Colonic mucosa (tissue), 4 donors: ENCODE measurements around the gene LCN15. TPM values are rescaled to one million over a fixed set of nuclear protein-coding genes. Genes with fewer than 3 reads are reported as not detected.

Source experiments
- DNase-seq: peaks from one replicate; pipeline ENCODE4 v3.0.0-alpha.2; 2020
- H3K27ac ChIP-seq: fragments of 200-600 bp; one replicate; pipeline ENCODE4 v1.8.0; 2021
- H3K27me3 ChIP-seq: fragments of 200-600 bp; one replicate; pipeline ENCODE4 v1.8.0; 2021
- H3K36me3 ChIP-seq: fragments of 200-600 bp; one replicate; pipeline ENCODE4 v1.8.0; 2021
- H3K4me1 ChIP-seq: fragments of 200-600 bp; one replicate; pipeline ENCODE4 v1.8.0; 2021; ENCODE audit warnings: mild to moderate bottlenecking
- H3K4me3 ChIP-seq: fragments of 200-600 bp; one replicate; pipeline ENCODE4 v1.8.0; 2021
- H3K9ac ChIP-seq, 2 donors: one replicate each; pipeline ENCODE4 v1.7.0; 2013; ENCODE audit warnings: control low read depth in 2 of 2, low read depth in 2 of 2, low read length in 2 of 2
- H3K9me3 ChIP-seq: fragments of 200-600 bp; one replicate; pipeline ENCODE4 v1.8.0; 2021
- intact Hi-C: fragments of 100-400 bp; cut with DNase I; formaldehyde crosslinking; loops from one replicate; pipeline ENCODE4 v1.14.1; 2022
- total RNA-seq, 2 donors: library from RNA; stranded (reverse); fragmentation: NEBNext Ultra II Directional in 1 of 2; extraction: Animal tissue kit (Norgen Biotek cat#: 25700) in 1 of 2; gene quantifications; one replicate each; pipeline ENCODE4 v1.2.1, GENCODE V29; 2021
- TF ChIP-seq, protein P1 (sequence below): fragments of 200-600 bp; IDR thresholded peaks from one replicate; pipeline ENCODE4 v1.8.0; 2022; ENCODE audit warnings: antibody characterized with exemption, mild to moderate bottlenecking
- donor health status: healthy.
- donor health status: DM: no; HTN: no; CAD: no.
- donor health status: DM: no; HTN: no; CAD: no.

The LCN15 gene
- total RNA-seq, 2 donors from 2014 or later = 3.4 TPM; not detected in 1

DNA sequence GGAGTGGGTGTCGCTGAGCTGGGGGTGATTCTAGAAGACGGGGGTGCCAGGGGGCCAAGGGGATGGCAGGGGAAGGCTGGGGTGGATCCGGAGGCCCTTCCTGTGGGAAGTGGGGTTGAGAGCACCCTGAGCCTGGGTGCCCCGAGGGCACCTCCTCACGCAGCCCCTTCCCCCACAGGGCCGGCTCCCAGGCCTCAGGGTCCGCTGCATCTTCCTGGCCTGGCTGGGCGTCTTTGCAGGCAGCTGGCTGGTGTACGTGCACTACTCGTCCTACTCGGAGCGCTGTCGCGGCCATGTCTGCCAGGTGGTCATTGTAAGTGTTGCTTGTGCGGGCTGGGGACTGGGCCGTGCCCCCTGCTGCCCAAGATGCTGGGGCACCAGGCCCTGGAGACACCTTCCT is 46.9 kb downstream of the LCN15 start:
- Histone ChIP-seq H3K27me3 (peaks cover 13% of the 10 kb centered on the region), H3K4me1 (no peaks in the 10 kb centered on the region), H3K27ac (no peak overlapping the region), H3K4me3 (no peak overlapping the region), H3K36me3 (no peaks in the 10 kb centered on the region), H3K9me3 (no peaks in the 10 kb centered on the region), H3K9ac (no peak overlapping the region)
- no peak for DNase-seq
- TF ChIP-seq, protein P1, sequence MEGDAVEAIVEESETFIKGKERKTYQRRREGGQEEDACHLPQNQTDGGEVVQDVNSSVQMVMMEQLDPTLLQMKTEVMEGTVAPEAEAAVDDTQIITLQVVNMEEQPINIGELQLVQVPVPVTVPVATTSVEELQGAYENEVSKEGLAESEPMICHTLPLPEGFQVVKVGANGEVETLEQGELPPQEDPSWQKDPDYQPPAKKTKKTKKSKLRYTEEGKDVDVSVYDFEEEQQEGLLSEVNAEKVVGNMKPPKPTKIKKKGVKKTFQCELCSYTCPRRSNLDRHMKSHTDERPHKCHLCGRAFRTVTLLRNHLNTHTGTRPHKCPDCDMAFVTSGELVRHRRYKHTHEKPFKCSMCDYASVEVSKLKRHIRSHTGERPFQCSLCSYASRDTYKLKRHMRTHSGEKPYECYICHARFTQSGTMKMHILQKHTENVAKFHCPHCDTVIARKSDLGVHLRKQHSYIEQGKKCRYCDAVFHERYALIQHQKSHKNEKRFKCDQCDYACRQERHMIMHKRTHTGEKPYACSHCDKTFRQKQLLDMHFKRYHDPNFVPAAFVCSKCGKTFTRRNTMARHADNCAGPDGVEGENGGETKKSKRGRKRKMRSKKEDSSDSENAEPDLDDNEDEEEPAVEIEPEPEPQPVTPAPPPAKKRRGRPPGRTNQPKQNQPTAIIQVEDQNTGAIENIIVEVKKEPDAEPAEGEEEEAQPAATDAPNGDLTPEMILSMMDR = no peak
- intact Hi-C loops = no loop called here

DNA sequence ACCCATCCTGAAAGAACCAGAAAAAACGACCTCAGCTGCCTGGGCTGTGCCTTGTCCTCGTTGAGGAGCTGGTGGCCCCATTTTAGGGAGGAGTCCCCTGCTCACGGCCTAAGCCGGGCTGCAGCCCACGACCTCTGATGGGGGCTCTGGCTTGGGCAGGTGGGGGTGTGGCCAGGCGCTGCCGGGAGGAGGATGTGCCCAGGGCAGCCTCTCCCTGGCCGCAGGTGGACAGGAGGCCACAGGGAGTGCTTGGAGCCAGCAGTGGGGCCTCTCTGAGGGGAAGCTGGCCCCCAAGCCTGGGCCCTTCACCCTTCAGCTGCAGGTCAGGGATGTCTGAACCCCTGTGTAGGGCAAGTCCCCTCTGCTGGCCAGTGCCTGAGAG is 49.4 kb downstream of the LCN15 start:
- intact Hi-C loops = no loop called here
- Histone ChIP-seq H3K9me3 (no peaks in the 10 kb centered on the region), H3K4me1 (peaks cover 3% of the 10 kb centered on the region), H3K9ac (no peak overlapping the region), H3K36me3 (no peaks in the 10 kb centered on the region), H3K27ac (no peak overlapping the region), H3K27me3 (peaks cover 26% of the 10 kb centered on the region), H3K4me3 (no peak overlapping the region)
- DNase-seq = no peak
- TF ChIP-seq, protein P1 = no peak

DNA sequence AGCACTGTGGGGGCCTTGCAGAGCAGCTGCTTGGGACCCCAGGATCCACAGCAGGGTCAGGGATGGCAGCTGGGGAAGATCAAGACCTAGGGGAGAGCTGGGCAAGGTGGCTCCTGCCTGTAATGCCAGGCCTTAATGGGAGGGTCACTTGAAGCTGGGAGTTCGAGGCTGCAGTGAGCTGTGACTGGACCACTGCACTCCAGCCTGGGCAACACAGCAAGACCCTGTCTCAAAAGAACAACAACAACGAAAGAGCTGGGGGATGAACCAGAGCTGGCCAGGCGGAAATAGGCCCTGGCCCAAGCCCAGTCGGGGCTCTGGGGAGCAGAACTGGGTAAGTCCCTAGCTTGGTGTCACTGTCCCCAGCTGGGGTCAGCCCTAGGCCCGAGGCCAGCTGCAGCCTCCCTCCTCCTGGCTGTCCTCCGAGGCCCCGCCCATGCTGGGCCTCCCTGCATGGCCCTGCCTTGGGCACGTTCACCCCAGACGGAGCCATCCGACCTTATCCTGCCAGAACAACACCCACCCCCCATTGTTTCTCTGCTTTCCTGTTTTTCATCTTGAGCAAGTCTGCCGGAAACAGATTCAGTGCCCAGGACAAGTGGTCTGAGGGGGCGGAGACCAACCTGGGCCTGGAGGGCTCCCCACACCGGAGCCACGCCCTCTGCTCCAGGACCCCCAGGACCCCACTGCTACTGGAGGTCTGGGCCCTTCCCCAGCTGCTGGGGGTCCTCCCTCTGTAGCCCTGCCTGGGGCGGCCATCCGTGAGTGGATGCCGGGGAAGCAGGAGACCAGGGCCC is 50.0 kb downstream of the LCN15 start:
- TF ChIP-seq, protein P1 = no peak
- DNase-seq = no peak
- H3K4me1 ChIP-seq = peaks cover 3% of the 10 kb centered on the region
- H3K27ac ChIP-seq = no peak overlapping the region
- no peaks in the 10 kb centered on the region for H3K9me3 ChIP-seq
- H3K4me3 ChIP-seq = no peak overlapping the region
- intact Hi-C loops = no loop called here
- no peak overlapping the region for H3K9ac ChIP-seq
- H3K36me3 ChIP-seq = no peaks in the 10 kb centered on the region
- peaks cover 26% of the 10 kb centered on the region for H3K27me3 ChIP-seq

DNA sequence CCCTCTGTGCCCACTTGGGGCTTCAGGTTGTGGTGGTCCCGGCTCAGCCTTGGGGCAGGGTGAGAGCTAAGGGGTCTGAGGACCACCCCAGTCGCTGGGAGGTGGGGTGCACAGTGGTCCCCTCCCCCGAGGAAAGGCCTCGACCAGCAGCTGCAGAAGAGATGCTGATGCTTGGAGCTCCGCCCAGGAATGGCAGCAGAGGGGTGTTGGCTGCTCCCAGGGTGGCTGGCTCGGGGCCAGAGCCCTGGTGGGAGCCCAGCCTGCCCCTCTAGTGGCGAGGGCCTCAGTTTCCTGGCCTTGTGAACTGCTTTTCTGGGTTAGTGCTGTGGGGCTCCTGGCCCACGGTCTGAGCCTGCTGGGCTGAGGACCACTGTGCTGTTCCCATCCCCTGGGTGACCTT is 50.8 kb downstream of the LCN15 start:
- H3K4me1 ChIP-seq = peaks cover 3% of the 10 kb centered on the region
- no peaks in the 10 kb centered on the region for H3K9me3 ChIP-seq
- H3K27me3 ChIP-seq = peaks cover 26% of the 10 kb centered on the region
- TF ChIP-seq, protein P1 = no peak
- no peak overlapping the region for H3K9ac ChIP-seq
- DNase-seq = no peak
- no peak overlapping the region for H3K4me3 ChIP-seq
- no peak overlapping the region for H3K27ac ChIP-seq
- H3K36me3 ChIP-seq = no peaks in the 10 kb centered on the region
- intact Hi-C loops = no loop called here

DNA sequence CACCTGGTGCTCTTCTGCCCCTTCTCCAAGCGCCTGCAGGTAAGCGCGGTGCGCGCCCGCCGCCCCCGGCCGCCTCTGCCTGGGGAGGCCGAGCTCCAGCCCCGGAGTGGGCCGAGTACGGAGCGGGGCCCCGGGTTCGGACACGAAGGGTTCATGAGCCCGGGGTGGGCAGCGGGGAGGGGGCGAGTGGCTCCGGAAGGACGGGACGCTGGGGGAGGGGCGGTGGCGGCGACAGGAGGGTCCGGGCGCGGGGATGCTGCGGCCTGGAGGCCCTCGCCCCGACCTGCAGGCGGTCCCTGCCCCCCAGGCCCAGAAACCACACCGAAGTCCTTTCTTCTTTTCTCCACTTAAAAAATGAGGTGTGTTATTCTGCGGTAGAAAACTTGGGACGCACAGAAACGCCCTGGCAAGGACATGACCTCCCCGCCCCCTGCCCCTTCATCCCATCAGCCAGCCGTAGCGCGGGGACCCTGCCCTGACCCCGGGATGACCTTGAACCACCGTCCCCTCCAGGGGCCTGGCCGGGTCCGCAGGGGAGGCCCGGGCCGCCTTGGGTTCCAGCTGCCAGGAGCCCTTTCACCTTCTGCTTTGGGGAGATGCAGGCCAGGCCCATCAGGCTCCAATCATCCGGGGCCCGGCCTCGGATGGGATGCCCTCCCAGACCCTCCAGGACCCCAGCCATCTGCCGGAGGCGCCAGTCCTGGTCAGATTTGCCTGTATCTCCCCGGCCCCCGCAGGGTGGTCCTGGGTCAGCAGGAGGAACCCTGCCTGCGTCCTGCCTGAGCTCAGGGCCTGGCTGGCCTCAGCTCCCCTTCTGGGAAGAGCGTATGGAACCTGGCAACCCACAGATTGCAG is 51.4 kb downstream of the LCN15 start:
- intact Hi-C loops = no loop called here
- TF ChIP-seq, protein P1 = no peak
- Histone ChIP-seq H3K27me3 (peaks cover 26% of the 10 kb centered on the region), H3K9ac (no peak overlapping the region), H3K4me3 (peak overlapping the region; percentile 19), H3K36me3 (no peaks in the 10 kb centered on the region), H3K9me3 (no peaks in the 10 kb centered on the region), H3K4me1 (peaks cover 3% of the 10 kb centered on the region), H3K27ac (no peak overlapping the region)
- DNase-seq = no peak
